Skin of body (tissue), 2 donors: ENCODE data around the gene VPS50. TPM values are rescaled to one million over a fixed set of nuclear protein-coding genes. Genes with fewer than 3 reads are reported as not detected.
"Not testable (repeated sequence)": the region's sequence is repeated elsewhere in the genome, so short reads cannot be mapped to it uniquely, and the experiment has no call there.

Source experiments
- DNase-seq: peaks from one replicate; lab custom pipeline; 2025; lab: John Stamatoyannopoulos, UW
- total RNA-seq: library from RNA; depleted of rRNA; stranded (reverse); fragments of >200 nt; gene quantifications from one replicate; pipeline ENCODE4 v1.2.3, GENCODE V29; 2014

The VPS50 gene
- total RNA-seq, 1 donor from 2014 or later = 38.3 TPM

GRCh38 chr7:93331706-93332105, 99.5 kb downstream of the VPS50 start:
- no peak for DNase-seq

GRCh38 chr7:93332172-93332571, 100.0 kb downstream of the VPS50 start:
- no peak for DNase-seq

GRCh38 chr7:93337052-93337451, 104.9 kb downstream of the VPS50 start:
- no peak for DNase-seq

GRCh38 chr7:93342178-93342577, 110.0 kb downstream of the VPS50 start:
- DNase-seq = not testable (repeated sequence)

- no peak for DNase-seq
Observed at GRCh38 chr7:93350338-93350737, 118.2 kb downstream of the VPS50 start.

- DNase-seq = no peak
Observed at GRCh38 chr7:93352881-93353280, 120.7 kb downstream of the VPS50 start.

GRCh38 chr7:93354815-93355214, 122.6 kb downstream of the VPS50 start:
- no peak for DNase-seq

GRCh38 chr7:93359520-93360198, 127.5 kb downstream of the VPS50 start:
- DNase-seq = no peak

GRCh38 chr7:93361853-93362252, 129.7 kb downstream of the VPS50 start:
- no peak for DNase-seq

- DNase-seq = no peak
Observed at GRCh38 chr7:93364806-93365205, 132.6 kb downstream of the VPS50 start.

GRCh38 chr7:93365341-93365740, 133.2 kb downstream of the VPS50 start:
- no peak for DNase-seq

GRCh38 chr7:93366816-93367215, 134.7 kb downstream of the VPS50 start:
- DNase-seq = no peak

- no peak for DNase-seq
Observed at GRCh38 chr7:93367254-93367653, 135.1 kb downstream of the VPS50 start.

- not testable (repeated sequence) for DNase-seq
Observed at GRCh38 chr7:93370937-93371336, 138.8 kb downstream of the VPS50 start.

GRCh38 chr7:93373537-93373936, 141.4 kb downstream of the VPS50 start:
- no peak for DNase-seq

GRCh38 chr7:93374345-93374940, 142.3 kb downstream of the VPS50 start:
- DNase-seq = no peak

GRCh38 chr7:93375603-93376002, 143.4 kb downstream of the VPS50 start:
- no peak for DNase-seq

GRCh38 chr7:93378131-93378760, 146.1 kb downstream of the VPS50 start:
- DNase-seq = no peak

- DNase-seq = no peak
Observed at GRCh38 chr7:93382362-93382761, 150.2 kb downstream of the VPS50 start.

GRCh38 chr7:93390660-93391059, 158.5 kb downstream of the VPS50 start:
- no peak for DNase-seq

- DNase-seq = no peak
Observed at GRCh38 chr7:93392984-93393383, 160.8 kb downstream of the VPS50 start.

GRCh38 chr7:93399642-93400041, 167.5 kb downstream of the VPS50 start:
- no peak for DNase-seq

GRCh38 chr7:93402944-93403343, 170.8 kb downstream of the VPS50 start:
- DNase-seq = no peak
